HG03025 (cell line): ENCODE data around the gene BCAR3.

Source experiments
- ATAC-seq: cut with Tn5 transposase; IDR thresholded peaks from one replicate; pipeline ENCODE4 v1.9.1; 2021; ENCODE audit warnings: mild to moderate bottlenecking, moderate library complexity; ENCODE audit not compliant: unreplicated experiment, low FRiP score

The BCAR3 gene

GRCh38 chr1:93584261-93585003 is 97.2 kb downstream of the BCAR3 start:
- no peak for ATAC-seq

GRCh38 chr1:93581917-93582850 is 99.5 kb downstream of the BCAR3 start:
- no peak for ATAC-seq

GRCh38 chr1:93579891-93580290 is 101.7 kb downstream of the BCAR3 start:
- ATAC-seq: no peak

- no peak for ATAC-seq
Observed at GRCh38 chr1:93578911-93579825, 102.5 kb downstream of the BCAR3 start.

- ATAC-seq: no peak
Observed at GRCh38 chr1:93578433-93578830, 103.2 kb downstream of the BCAR3 start.

GRCh38 chr1:93577536-93578432 is 103.9 kb downstream of the BCAR3 start:
- no peak for ATAC-seq

GRCh38 chr1:93576746-93577145 is 104.9 kb downstream of the BCAR3 start:
- ATAC-seq: no peak

- no peak for ATAC-seq
Observed at GRCh38 chr1:93576346-93576745, 105.3 kb downstream of the BCAR3 start.

GRCh38 chr1:93575621-93576284 is 105.9 kb downstream of the BCAR3 start:
- no peak for ATAC-seq

- no peak for ATAC-seq
Observed at GRCh38 chr1:93574991-93575390, 106.6 kb downstream of the BCAR3 start.

- no peak for ATAC-seq
Observed at GRCh38 chr1:93574511-93574910, 107.1 kb downstream of the BCAR3 start.

GRCh38 chr1:93573940-93574469 is 107.6 kb downstream of the BCAR3 start:
- no peak for ATAC-seq

GRCh38 chr1:93571623-93572310 is 109.9 kb downstream of the BCAR3 start:
- no peak for ATAC-seq

- ATAC-seq: no peak
Observed at GRCh38 chr1:93569489-93569888, 112.1 kb downstream of the BCAR3 start.

- ATAC-seq: no peak
Observed at GRCh38 chr1:93567255-93567918, 114.2 kb downstream of the BCAR3 start.

- no peak for ATAC-seq
Observed at GRCh38 chr1:93566227-93566626, 115.4 kb downstream of the BCAR3 start.

GRCh38 chr1:93565496-93566206 is 116.0 kb downstream of the BCAR3 start:
- ATAC-seq: no peak
